Activated naive CD4-positive, alpha-beta T cell treated with anti-CD3 and anti-CD28 coated beads, Interleukin-2, amount 50 U/mL, for 72 hours (primary cell): Measurements from ENCODE around the gene SIRT6. TPM values are rescaled to one million over a fixed set of nuclear protein-coding genes. Genes with fewer than 3 reads are reported as not detected.
"Not testable (repeated sequence)": the region's sequence is repeated elsewhere in the genome, so short reads cannot be mapped to it uniquely, and the experiment has no call there.

Experiments
- ATAC-seq, 2 donors: fragments of 150-1000 bp; cut with Tn5 transposase; 2 replicates each; pipeline ENCODE4 v1.10.0; 2021; ENCODE audit warnings: mild to moderate bottlenecking in 2 of 2, moderate library complexity in 2 of 2
- DNase-seq, 2 donors: peaks; one replicate each; pipeline ENCODE4 v3.0.0; 2021 to 2022; ENCODE audit warnings: low spot score in 2 of 2
- H3K27ac Mint-ChIP-seq, 2 donors: one replicate each; pipeline ENCODE4 v1.8.0; 2022; ENCODE audit warnings: mild to moderate bottlenecking in 2 of 2, mixed read lengths in 2 of 2
- H3K36me3 Mint-ChIP-seq, 2 donors: one replicate each; pipeline ENCODE4 v1.8.0; 2022; ENCODE audit warnings: mixed read lengths in 2 of 2
- H3K9me3 Mint-ChIP-seq, 2 donors: one replicate each; pipeline ENCODE4 v1.8.0; 2022; ENCODE audit warnings: mixed read lengths in 2 of 2
- total RNA-seq, 2 donors: library from RNA; stranded (reverse); gene quantifications; one replicate each; pipeline ENCODE4 v1.2.3, GENCODE V29; 2022

SIRT6 gene
- total RNA-seq, 2 donors from 2014 or later, result 35.3 to 37.9 TPM

- DNase-seq (no peak), ATAC-seq (no peak)
- no peaks in the 10 kb centered on the region for H3K36me3 Mint-ChIP-seq
- H3K27ac Mint-ChIP-seq, result peak overlapping the region in 1 of 2 donors; percentile 35
- H3K9me3 Mint-ChIP-seq, result no peaks in the 10 kb centered on the region
Measured at GRCh38 chr19:4130744-4131438, 51.5 kb downstream of the SIRT6 start.

- ATAC-seq, result not testable (repeated sequence)
Measured at GRCh38 chr19:4129050-4129449, 53.3 kb downstream of the SIRT6 start.

GRCh38 chr19:4127322-4127721 is 55.0 kb downstream of the SIRT6 start:
- not testable (repeated sequence) for H3K9me3 Mint-ChIP-seq, H3K27ac Mint-ChIP-seq, ATAC-seq, H3K36me3 Mint-ChIP-seq, DNase-seq

More at GRCh38 chr19:4129050-4129449, 53.3 kb downstream of the SIRT6 start:
- peak overlapping the region in 1 of 2 donors; percentile 22 for H3K27ac Mint-ChIP-seq
- H3K9me3 Mint-ChIP-seq, H3K36me3 Mint-ChIP-seq, DNase-seq: not testable (repeated sequence)

GRCh38 chr19:4124638-4125037 is 57.7 kb downstream of the SIRT6 start:
- ATAC-seq, result no peak
- no peaks in the 10 kb centered on the region for H3K9me3 Mint-ChIP-seq
- peaks cover 5% of the 10 kb centered on the region in 2 donors for H3K36me3 Mint-ChIP-seq
- peak overlapping the region; percentile 40 to 92 for H3K27ac Mint-ChIP-seq
- DNase-seq, result no peak

Other genes starting within 250 kb of the SIRT6 start
- gene NMRK2, start 249.5 kb downstream of the SIRT6 start, total RNA-seq, result not detected
- 10 to 100 TPM; 28.4 to 61.4 TPM for gene DAPK3, start 211.5 kb downstream of the SIRT6 start, total RNA-seq
- 1,000 to 10,000 TPM; 3,216 to 3,705 TPM for gene EEF2, start 197.1 kb downstream of the SIRT6 start, total RNA-seq
- 10 to 100 TPM; 28.0 to 30.6 TPM for gene PIAS4, start 174.8 kb downstream of the SIRT6 start, total RNA-seq
- gene ZBTB7A, start 115.7 kb downstream of the SIRT6 start, total RNA-seq, result 10 to 100 TPM; 23.4 to 26.0 TPM
- 100 to 1,000 TPM; 125 to 187 TPM for gene MAP2K2, start 58.4 kb downstream of the SIRT6 start, total RNA-seq
- gene CREB3L3, start 28.9 kb downstream of the SIRT6 start, total RNA-seq, result under 1 TPM in 1 of 2 donors, not detected in 1; 0.59 TPM
- 1 to 10 TPM; 1.7 to 4.2 TPM for gene ANKRD24, start 126 bp upstream of the SIRT6 start, total RNA-seq
- 10 to 100 TPM in 1 of 2 donors, 1 to 10 TPM in 1; 1.4 to 34.9 TPM for gene EBI3, start 47.0 kb upstream of the SIRT6 start, total RNA-seq
- 10 to 100 TPM; 22.7 to 28.0 TPM for gene YJU2, start 64.5 kb upstream of the SIRT6 start, total RNA-seq
- not detected for gene SHD, start 96.7 kb upstream of the SIRT6 start, total RNA-seq
- 10 to 100 TPM; 10.7 to 45.2 TPM for gene TMIGD2, start 119.8 kb upstream of the SIRT6 start, total RNA-seq
- 10 to 100 TPM; 15.3 to 38.0 TPM for gene FSD1, start 122.0 kb upstream of the SIRT6 start, total RNA-seq
- gene STAP2, start 156.3 kb upstream of the SIRT6 start, total RNA-seq, result 10 to 100 TPM; 17.4 to 22.3 TPM
- 10 to 100 TPM; 18.4 to 22.0 TPM for gene MPND, start 161.0 kb upstream of the SIRT6 start, total RNA-seq
- 10 to 100 TPM; 40.9 to 53.4 TPM for gene SH3GL1, start 218.0 kb upstream of the SIRT6 start, total RNA-seq
- 10 to 100 TPM; 67.1 to 93.6 TPM for gene CHAF1A, start 220.1 kb upstream of the SIRT6 start, total RNA-seq